ENCODE measurements around the gene SPCS1. TPM values are rescaled to one million over a fixed set of nuclear protein-coding genes. Genes with fewer than 3 reads are reported as not detected.

The SPCS1 gene
- total RNA-seq, 1 experiment from 2014 or later = 81.1 TPM

DNA sequence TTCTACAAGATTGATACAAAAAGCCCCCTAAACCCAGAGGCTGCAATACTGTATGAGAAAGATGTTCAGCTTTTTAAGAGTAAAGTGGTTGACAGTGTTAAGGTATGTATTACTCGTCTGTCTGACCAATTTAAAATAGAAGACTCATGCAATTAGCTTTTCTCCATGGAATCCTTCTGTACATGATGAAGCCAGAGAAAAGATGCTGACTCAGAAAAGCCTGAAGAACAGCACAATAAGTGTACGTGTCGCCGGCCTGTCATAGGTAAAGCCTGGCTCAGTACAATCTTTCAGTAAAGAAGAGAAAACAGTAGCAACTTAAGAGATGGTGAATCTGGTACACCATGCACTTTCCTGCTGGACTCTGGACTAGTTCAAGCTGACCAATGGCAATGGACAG, 48.5 kb downstream of the SPCS1 start:
- DNase-seq (ENCODE audit: low spot score) = no peak
- H3K27ac ChIP-seq (ENCODE audit: low read depth, low read length, poor library complexity, severe bottlenecking) = no peak overlapping the region
- ChIA-PET CTCF (no interaction called here), POLR2A (ENCODE audit: low non-redundant PET) (no interaction called here)
- no peaks in the 10 kb centered on the region for H3K27me3 ChIP-seq (replicated peaks; ENCODE audit: insufficient read depth, low read depth, low read length, poor library complexity)
- peaks cover 11% of the 10 kb centered on the region for H3K36me3 ChIP-seq (ENCODE audit: insufficient read depth, low read length, poor library complexity, severe bottlenecking)
- intact Hi-C loops (cut with micrococcal nuclease; ENCODE audit: unreplicated experiment) = no loop called here
- H3K9me3 ChIP-seq (ENCODE audit: low read depth, low read length, poor library complexity, severe bottlenecking) = no peaks in the 10 kb centered on the region
- no TSS peak for BruUV-seq (replicated peaks)
- H3K4me1 ChIP-seq (ENCODE audit: insufficient read depth, low read length, poor library complexity, severe bottlenecking) = no peaks in the 10 kb centered on the region
- no peak for TF ChIP-seq EZH2 (IDR thresholded peaks at IDR 0.05; ENCODE audit: borderline replicate concordance, low read depth, low read length, poor library complexity, severe bottlenecking)
- TF ChIP-seq, protein P1, sequence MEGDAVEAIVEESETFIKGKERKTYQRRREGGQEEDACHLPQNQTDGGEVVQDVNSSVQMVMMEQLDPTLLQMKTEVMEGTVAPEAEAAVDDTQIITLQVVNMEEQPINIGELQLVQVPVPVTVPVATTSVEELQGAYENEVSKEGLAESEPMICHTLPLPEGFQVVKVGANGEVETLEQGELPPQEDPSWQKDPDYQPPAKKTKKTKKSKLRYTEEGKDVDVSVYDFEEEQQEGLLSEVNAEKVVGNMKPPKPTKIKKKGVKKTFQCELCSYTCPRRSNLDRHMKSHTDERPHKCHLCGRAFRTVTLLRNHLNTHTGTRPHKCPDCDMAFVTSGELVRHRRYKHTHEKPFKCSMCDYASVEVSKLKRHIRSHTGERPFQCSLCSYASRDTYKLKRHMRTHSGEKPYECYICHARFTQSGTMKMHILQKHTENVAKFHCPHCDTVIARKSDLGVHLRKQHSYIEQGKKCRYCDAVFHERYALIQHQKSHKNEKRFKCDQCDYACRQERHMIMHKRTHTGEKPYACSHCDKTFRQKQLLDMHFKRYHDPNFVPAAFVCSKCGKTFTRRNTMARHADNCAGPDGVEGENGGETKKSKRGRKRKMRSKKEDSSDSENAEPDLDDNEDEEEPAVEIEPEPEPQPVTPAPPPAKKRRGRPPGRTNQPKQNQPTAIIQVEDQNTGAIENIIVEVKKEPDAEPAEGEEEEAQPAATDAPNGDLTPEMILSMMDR (conservative IDR thresholded peaks at IDR 0.05; ENCODE audit: low read depth, low read length) = no peak
- no peak overlapping the region for H3K4me3 ChIP-seq (ENCODE audit: low read depth, low read length, poor library complexity, severe bottlenecking)

DNA sequence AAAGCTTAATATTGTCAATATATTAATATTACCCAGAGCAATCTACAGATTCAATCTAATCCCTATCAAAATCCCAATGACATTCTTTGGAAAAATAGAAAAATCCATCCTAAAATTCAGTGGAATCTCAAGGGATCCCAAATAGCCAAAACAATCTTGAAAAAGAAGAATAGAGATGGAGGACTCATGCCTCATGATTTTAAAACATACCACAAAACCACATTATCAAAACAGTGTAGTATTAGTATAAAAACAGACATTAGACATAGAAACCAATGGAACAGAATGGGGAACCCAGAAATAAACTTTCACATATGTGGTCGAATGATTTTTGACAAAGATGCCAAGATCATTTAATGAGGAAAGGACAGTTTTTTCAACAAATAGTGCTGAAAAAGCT, 50.2 kb downstream of the SPCS1 start:
- H3K27ac ChIP-seq (ENCODE audit: low read depth, low read length, poor library complexity, severe bottlenecking) = no peak overlapping the region
- POLR2A ChIA-PET (ENCODE audit: low non-redundant PET) = no interaction called here
- no peaks in the 10 kb centered on the region for H3K4me1 ChIP-seq (ENCODE audit: insufficient read depth, low read length, poor library complexity, severe bottlenecking)
- intact Hi-C loops (cut with micrococcal nuclease; ENCODE audit: unreplicated experiment) = no loop called here
- CTCF ChIA-PET = no interaction called here
- H3K9me3 ChIP-seq (ENCODE audit: low read depth, low read length, poor library complexity, severe bottlenecking) = no peaks in the 10 kb centered on the region
- TF ChIP-seq, protein P1 (conservative IDR thresholded peaks at IDR 0.05; ENCODE audit: low read depth, low read length) = no peak
- no peak for TF ChIP-seq EZH2 (IDR thresholded peaks at IDR 0.05; ENCODE audit: borderline replicate concordance, low read depth, low read length, poor library complexity, severe bottlenecking)
- BruUV-seq (replicated peaks) = no TSS peak
- no peak overlapping the region for H3K4me3 ChIP-seq (ENCODE audit: low read depth, low read length, poor library complexity, severe bottlenecking)
- peaks cover 18% of the 10 kb centered on the region for H3K36me3 ChIP-seq (ENCODE audit: insufficient read depth, low read length, poor library complexity, severe bottlenecking)
- no peaks in the 10 kb centered on the region for H3K27me3 ChIP-seq (replicated peaks; ENCODE audit: insufficient read depth, low read depth, low read length, poor library complexity)
- no peak for DNase-seq (ENCODE audit: low spot score)

Other genes starting within 250 kb of the SPCS1 start
- gene STAB1, start 210.8 kb upstream of the SPCS1 start, total RNA-seq (2021) = 0.41 TPM in 1 of 2 replicates, not detected in the other
- gene NT5DC2, start 172.2 kb upstream of the SPCS1 start, total RNA-seq (2021) = 108 and 147 TPM in 2 replicates
- gene UQCC5, start 169.5 kb upstream of the SPCS1 start, total RNA-seq (2021) = 10.3 and 14.4 TPM in 2 replicates
- gene PBRM1, start 20.2 kb upstream of the SPCS1 start, total RNA-seq (2021) = 57.1 and 65.0 TPM in 2 replicates
- gene GNL3, start 20.1 kb upstream of the SPCS1 start, total RNA-seq (2021) = 94.0 and 110 TPM in 2 replicates
- 26.5 and 34.7 TPM in 2 replicates for gene GLT8D1, start 315 bp upstream of the SPCS1 start, total RNA-seq (2021)
- 22.0 and 24.9 TPM in 2 replicates for gene NEK4, start 64.8 kb downstream of the SPCS1 start, total RNA-seq (2021)
- not detected in 2 replicates for gene ITIH1, start 71.5 kb downstream of the SPCS1 start, total RNA-seq (2021)
- gene ITIH3, start 88.7 kb downstream of the SPCS1 start, total RNA-seq (2021) = not detected in 2 replicates
- 1.7 and 3.4 TPM in 2 replicates for gene ITIH4, start 124.6 kb downstream of the SPCS1 start, total RNA-seq (2021)
- gene MUSTN1, start 128.9 kb downstream of the SPCS1 start, total RNA-seq (2021) = 1.5 TPM in 1 of 2 replicates, not detected in the other
- 11.0 and 11.3 TPM in 2 replicates for gene STIMATE, start 191.4 kb downstream of the SPCS1 start, total RNA-seq (2021)